ENCODE measurements around the gene LHFPL4.

DNA sequence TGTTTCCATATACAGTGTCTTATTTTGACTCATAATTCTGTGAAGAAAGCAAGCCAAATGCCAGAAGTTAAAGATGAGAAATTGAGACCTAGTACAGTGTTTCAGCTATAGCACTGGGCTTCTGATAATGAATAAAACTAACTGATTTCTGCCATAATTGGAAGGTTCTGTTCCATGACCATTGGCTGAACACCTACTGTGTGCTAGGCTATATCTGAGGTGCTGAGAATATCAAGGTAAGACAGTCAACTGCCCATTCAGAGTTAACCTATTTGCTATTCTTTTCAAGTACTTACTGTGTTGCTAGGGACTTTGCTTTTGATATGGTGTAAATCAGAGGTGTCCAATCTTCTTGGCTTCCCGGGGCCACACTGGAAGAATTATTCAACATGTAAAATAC is 73.4 kb downstream of the LHFPL4 start:
- no peak for TF ChIP-seq FOSL1 (IDR thresholded peaks at IDR 0.05; ENCODE audit: insufficient read depth, low read depth, low read length)
- no peak for TF ChIP-seq TEAD4 (IDR thresholded peaks at IDR 0.05; ENCODE audit: low read depth, low read length)
- no peak for TF ChIP-seq NANOG (IDR thresholded peaks at IDR 0.05; ENCODE audit: insufficient read depth, low read depth, low read length, poor library complexity, severe bottlenecking)
- TF ChIP-seq EZH2 (IDR thresholded peaks at IDR 0.05; ENCODE audit: low read depth, low read length, severe bottlenecking) = no peak
- TF ChIP-seq, protein P1, sequence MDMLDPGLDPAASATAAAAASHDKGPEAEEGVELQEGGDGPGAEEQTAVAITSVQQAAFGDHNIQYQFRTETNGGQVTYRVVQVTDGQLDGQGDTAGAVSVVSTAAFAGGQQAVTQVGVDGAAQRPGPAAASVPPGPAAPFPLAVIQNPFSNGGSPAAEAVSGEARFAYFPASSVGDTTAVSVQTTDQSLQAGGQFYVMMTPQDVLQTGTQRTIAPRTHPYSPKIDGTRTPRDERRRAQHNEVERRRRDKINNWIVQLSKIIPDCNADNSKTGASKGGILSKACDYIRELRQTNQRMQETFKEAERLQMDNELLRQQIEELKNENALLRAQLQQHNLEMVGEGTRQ (IDR thresholded peaks at IDR 0.05; ENCODE audit: low read length) = no peak
- no peak for TF ChIP-seq CBX8 (IDR thresholded peaks at IDR 0.05; ENCODE audit: borderline replicate concordance, low read depth, low read length)
- TF ChIP-seq, protein P2, sequence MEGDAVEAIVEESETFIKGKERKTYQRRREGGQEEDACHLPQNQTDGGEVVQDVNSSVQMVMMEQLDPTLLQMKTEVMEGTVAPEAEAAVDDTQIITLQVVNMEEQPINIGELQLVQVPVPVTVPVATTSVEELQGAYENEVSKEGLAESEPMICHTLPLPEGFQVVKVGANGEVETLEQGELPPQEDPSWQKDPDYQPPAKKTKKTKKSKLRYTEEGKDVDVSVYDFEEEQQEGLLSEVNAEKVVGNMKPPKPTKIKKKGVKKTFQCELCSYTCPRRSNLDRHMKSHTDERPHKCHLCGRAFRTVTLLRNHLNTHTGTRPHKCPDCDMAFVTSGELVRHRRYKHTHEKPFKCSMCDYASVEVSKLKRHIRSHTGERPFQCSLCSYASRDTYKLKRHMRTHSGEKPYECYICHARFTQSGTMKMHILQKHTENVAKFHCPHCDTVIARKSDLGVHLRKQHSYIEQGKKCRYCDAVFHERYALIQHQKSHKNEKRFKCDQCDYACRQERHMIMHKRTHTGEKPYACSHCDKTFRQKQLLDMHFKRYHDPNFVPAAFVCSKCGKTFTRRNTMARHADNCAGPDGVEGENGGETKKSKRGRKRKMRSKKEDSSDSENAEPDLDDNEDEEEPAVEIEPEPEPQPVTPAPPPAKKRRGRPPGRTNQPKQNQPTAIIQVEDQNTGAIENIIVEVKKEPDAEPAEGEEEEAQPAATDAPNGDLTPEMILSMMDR (IDR thresholded peaks at IDR 0.05; ENCODE audit: control extremely low read depth in 1 of 3, insufficient read depth in 1 of 3, low read depth in 1 of 3, low read length in 3 of 3) = no peak
- TF ChIP-seq, protein P3, sequence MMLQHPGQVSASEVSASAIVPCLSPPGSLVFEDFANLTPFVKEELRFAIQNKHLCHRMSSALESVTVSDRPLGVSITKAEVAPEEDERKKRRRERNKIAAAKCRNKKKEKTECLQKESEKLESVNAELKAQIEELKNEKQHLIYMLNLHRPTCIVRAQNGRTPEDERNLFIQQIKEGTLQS (IDR thresholded peaks at IDR 0.05; ENCODE audit: insufficient read depth, low read depth, low read length) = no peak
- TF ChIP-seq, protein P4, sequence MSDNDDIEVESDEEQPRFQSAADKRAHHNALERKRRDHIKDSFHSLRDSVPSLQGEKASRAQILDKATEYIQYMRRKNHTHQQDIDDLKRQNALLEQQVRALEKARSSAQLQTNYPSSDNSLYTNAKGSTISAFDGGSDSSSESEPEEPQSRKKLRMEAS (IDR thresholded peaks at IDR 0.05) = no peak
- no peak for TF ChIP-seq SIRT6 (IDR thresholded peaks at IDR 0.05; ENCODE audit: low read length)
- no peak for TF ChIP-seq KDM5A (IDR thresholded peaks at IDR 0.05; ENCODE audit: low read length)
- no peak for TF ChIP-seq POLR2AphosphoS5 (IDR thresholded peaks at IDR 0.05; ENCODE audit: low read depth, low read length)
- no peak for TF ChIP-seq EP300 (IDR thresholded peaks at IDR 0.05; ENCODE audit: borderline replicate concordance in 1 of 2, low read depth in 2 of 2, low read length in 2 of 2)

Measured in H1 (cell line).